SU-DHL-6 (cell line): ENCODE results near the gene PPP1R9B.

Experiments used
- CTCF ChIP-seq: fragments of 200-600 bp; sonication (generic); IDR thresholded peaks from one replicate; pipeline ENCODE4 v1.5.1; 2017; ENCODE audit warnings: antibody characterized with exemption, mild to moderate bottlenecking, low read length, moderate library complexity; ENCODE audit not compliant: insufficient read depth, poor library complexity, severe bottlenecking
- EZH2phosphoT487 ChIP-seq: fragments of 200-600 bp; sonication (generic), shearing (Covaris generic); conservative IDR thresholded peaks from 2 replicates; pipeline ENCODE4 v1.6.1; 2018; ENCODE audit warnings: mild to moderate bottlenecking, antibody characterized with exemption, low read length, moderate library complexity, mixed read lengths

GRCh38 chr17:50096092-50096491, 54.4 kb downstream of the PPP1R9B start:
- TF ChIP-seq CTCF (no peak), EZH2phosphoT487 (no peak)
